Hepatocyte (in vitro differentiated cells): ENCODE results near the gene PSMD1.

ENCODE experiments used
- CTCF ChIP-seq: fragments of 200-600 bp; sonication (generic); IDR thresholded peaks from 2 replicates; pipeline ENCODE4 v1.5.1; 2016; ENCODE audit warnings: antibody characterized with exemption, mild to moderate bottlenecking; ENCODE audit not compliant: poor library complexity
- EZH2phosphoT487 ChIP-seq: fragments of 200-600 bp; sonication (generic); IDR thresholded peaks from one replicate; pipeline ENCODE4 v1.6.1; 2018; ENCODE audit warnings: antibody characterized with exemption, mild to moderate bottlenecking, low read depth, moderate library complexity; ENCODE audit not compliant: unreplicated experiment, severe bottlenecking

GRCh38 chr2:231152800-231153557, 96.3 kb downstream of the PSMD1 start:
- no peak for TF ChIP-seq EZH2phosphoT487
- no peak for TF ChIP-seq CTCF
